ENCODE data around the gene NYAP1. TPM values are rescaled to one million over a fixed set of nuclear protein-coding genes. Genes with fewer than 3 reads are reported as not detected.

Gene NYAP1
- total and polyA plus RNA-seq, 2 of the 8 experiments (the other 6 are each of a cell fraction or from before 2014, with no cell fraction given): 1.9 to 4.6 TPM

DNA sequence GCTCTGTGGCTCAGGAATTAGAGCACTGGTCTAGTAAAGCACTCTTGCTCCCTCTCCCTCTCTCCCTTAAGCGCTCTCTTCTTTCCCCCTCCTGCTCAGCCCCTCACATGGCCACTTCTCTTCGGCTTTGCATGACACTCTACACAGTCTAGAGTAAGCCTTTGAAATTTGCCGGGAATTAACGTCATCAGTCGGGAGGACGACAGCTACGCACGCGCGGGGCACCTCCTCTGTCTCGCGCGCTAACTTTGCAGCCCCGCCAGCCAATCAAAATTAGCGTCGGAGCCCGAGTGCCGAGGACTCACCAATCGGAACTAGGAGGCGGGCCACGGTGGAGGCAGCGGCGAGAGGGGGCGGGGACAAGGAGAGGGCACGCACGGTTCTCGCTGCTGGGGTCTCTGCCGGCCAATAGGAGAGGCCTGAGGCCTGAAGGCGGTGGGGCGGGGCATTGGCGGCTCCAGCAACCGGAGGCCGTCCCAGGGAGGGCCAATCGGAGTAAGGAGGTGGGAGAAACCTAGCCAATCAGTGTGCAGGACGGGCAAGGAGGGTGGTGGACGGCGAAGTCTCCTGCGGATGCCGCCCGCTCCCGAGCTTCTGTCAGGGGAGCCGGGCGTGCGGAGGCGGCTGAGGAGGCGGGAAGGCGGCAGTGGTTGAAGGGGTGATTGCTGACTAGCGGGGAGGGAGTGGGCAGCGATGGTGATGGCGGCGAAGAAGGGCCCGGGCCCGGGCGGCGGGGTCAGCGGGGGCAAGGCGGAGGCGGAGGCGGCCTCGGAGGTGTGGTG, 55.1 kb downstream of the NYAP1 start, which contains the start of gene AGFG2:
Gene AGFG2 (plus strand): TSS at position 550 of the 782 bp plus-strand sequence. CDS start 144 bp downstream, at position 694.
- Histone ChIP-seq H2BK12ac (ENCODE audit: low read depth, low read length) (no peak within 1 kb of the TSS), H3K36me3 (ENCODE audit: control insufficient read depth in 2 of 4, insufficient read depth in 4 of 4, low read length in 3 of 4) (no peaks in the 10 kb centered on the region), H3K4me2 (ENCODE audit: insufficient read depth in 1 of 2, low read depth in 2 of 2, low read length in 2 of 2) (peak within 1 kb of the TSS; percentile 60 to 92), H4K5ac (ENCODE audit: insufficient read length, low read depth, low read length) (no peak within 1 kb of the TSS), H3K9ac (replicated peaks in 1 of 4; ENCODE audit: extremely low read depth in 1 of 4, low read depth in 3 of 4, low read length in 3 of 4) (peak within 1 kb of the TSS; percentile 17 to 58 (median 23); a peak in 5 of 7 replicates), H4K20me1 (replicated peaks in 1 of 2; ENCODE audit: control insufficient read depth in 1 of 2, insufficient read depth in 2 of 2, low read length in 2 of 2) (no peaks in the 10 kb centered on the region), H4K91ac (replicated peaks; ENCODE audit: insufficient read length, low read length) (no peak within 1 kb of the TSS), H2BK5ac (ENCODE audit: low read depth, low read length) (no peak within 1 kb of the TSS), H3K79me2 (ENCODE audit: control insufficient read depth in 1 of 2, insufficient read depth in 2 of 2, low read length in 2 of 2) (peaks cover 0 to 18% of the 10 kb centered on the region in 2 experiments; a peak in 2 of 4 replicates), H3K9me3 (ENCODE audit: insufficient read depth in 2 of 2, low read depth in 1 of 2, low read length in 1 of 2) (no peaks in the 10 kb centered on the region), H3K4me3 (ENCODE audit: extremely low read depth in 1 of 4, insufficient read depth in 2 of 4, low read depth in 3 of 4, low read length in 4 of 4) (peak within 1 kb of the TSS; percentile 70 to 83 (median 77)), H3K18ac (ENCODE audit: extremely low read depth, low read length) (no peak within 1 kb of the TSS; the same call in 1 of the 2 replicates), H3K79me1 (ENCODE audit: low read depth, low read length) (no peaks in the 10 kb centered on the region), H2BK20ac (ENCODE audit: low read length) (no peak within 1 kb of the TSS), H3K27ac (ENCODE audit: low read depth, low read length) (no peak within 1 kb of the TSS), H3K23ac (ENCODE audit: insufficient read length) (no peak within 1 kb of the TSS), H2BK15ac (ENCODE audit: low read length) (no peak within 1 kb of the TSS), H2AFZ (ENCODE audit: low read length) (peak within 1 kb of the TSS; percentile 77; the same call in 1 of the 2 replicates), H2AK5ac (ENCODE audit: low read depth, low read length) (no peak within 1 kb of the TSS), H3K4me1 (replicated peaks in 1 of 4; ENCODE audit: control insufficient read depth in 3 of 4, insufficient read depth in 4 of 4, low read length in 3 of 4) (peaks cover 4 to 24% (median 13%) of the 10 kb centered on the region in 4 experiments; a peak in 4 of 7 replicates), H3K23me2 (ENCODE audit: low read depth, low read length) (peaks cover 7% of the 10 kb centered on the region), H2BK120ac (replicated peaks; ENCODE audit: low read depth, low read length) (no peak within 1 kb of the TSS), H3K56ac (replicated peaks; ENCODE audit: insufficient read length, low read depth, low read length) (no peak within 1 kb of the TSS), H3K27me3 (replicated peaks in 1 of 4; ENCODE audit: control insufficient read depth in 3 of 4, extremely low read depth in 1 of 4, insufficient read depth in 3 of 4, low read length in 3 of 4) (peaks cover 0 to 3% (median 2%) of the 10 kb centered on the region in 4 experiments; a peak in 3 of 7 replicates), H3K4ac (replicated peaks; ENCODE audit: insufficient read length, low read depth, low read length) (no peak within 1 kb of the TSS), H3K14ac (ENCODE audit: insufficient read length) (no peak within 1 kb of the TSS), H4K8ac (ENCODE audit: extremely low read depth, insufficient read depth, low read length) (peak within 1 kb of the TSS; percentile 73)
- 2% methylated on average over 44 of the region's 60 CpGs; no CpG with 5 or more reads in 1 of the 2 experiments for WGBS, 2 experiments (ENCODE audit: extremely low coverage in 1 of 2, insufficient coverage in 1 of 2, insufficient read length in 1 of 2, insufficient replicate concordance in 2 of 2, low coverage in 1 of 2, low lambda C conversion rate in 2 of 2, missing lambda C conversion rate in 1 of 2)
- ChIA-PET POLR2A (ENCODE audit: partially characterized antibody) (interaction anchor here (1.0 to 2.1 kb wide), 9 partner anchors 11 to 103 kb away, joined by 3 to 12 read pairs (median 4); partner anchors contain the start of genes FBXO24 and LRCH4), CTCF (ENCODE audit: partially characterized antibody) (interaction anchor here (0.7 to 26.5 kb wide), 4 partner anchors 10 to 61 kb away, joined by 3 to 341 read pairs (median 4); no protein-coding TSS in a partner anchor)
- FAIRE-seq (no peak), DNase-seq (ENCODE audit: low read depth in 1 of 2, low spot score in 2 of 2) (peak; percentile 99)
- TF ChIP-seq SP1 (IDR thresholded peaks at IDR 0.05; ENCODE audit: low read depth, low read length) (peak; percentile 87; the same call in 1 of the 2 replicates), SP2 (IDR thresholded peaks at IDR 0.05; ENCODE audit: low read length) (peak; percentile 38), CHD2 (IDR thresholded peaks at IDR 0.05; ENCODE audit: low read length) (peak; percentile 73), HDAC2 (IDR thresholded peaks at IDR 0.05; ENCODE audit: borderline replicate concordance in 1 of 2, low read depth in 2 of 2, low read length in 2 of 2) (peak in 1 of 2 experiments; percentile 94; a peak in 2 of 4 replicates), PHF8 (conservative IDR thresholded peaks at IDR 0.05; ENCODE audit: low read depth, low read length) (peak; percentile 51; the same call in 1 of the 2 replicates), CTBP2 (IDR thresholded peaks at IDR 0.05; ENCODE audit: borderline replicate concordance, insufficient read depth, insufficient read length, low read length) (peak; percentile 91), SAP30 (IDR thresholded peaks at IDR 0.05; ENCODE audit: insufficient read depth, insufficient replicate concordance, low read length) (peak; percentile 97), EGR1 (IDR thresholded peaks at IDR 0.05; ENCODE audit: borderline replicate concordance, low read depth, low read length) (peak; percentile 80), SP4 (IDR thresholded peaks at IDR 0.05; ENCODE audit: low read length) (peak; percentile 70; the same call in 1 of the 2 replicates), NRF1 (IDR thresholded peaks at IDR 0.05; ENCODE audit: low read depth, low read length) (peak; percentile 64)
- TF ChIP-seq, protein P1, sequence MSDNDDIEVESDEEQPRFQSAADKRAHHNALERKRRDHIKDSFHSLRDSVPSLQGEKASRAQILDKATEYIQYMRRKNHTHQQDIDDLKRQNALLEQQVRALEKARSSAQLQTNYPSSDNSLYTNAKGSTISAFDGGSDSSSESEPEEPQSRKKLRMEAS (IDR thresholded peaks at IDR 0.05): peak; percentile 94

Measured in H1 (cell line).